Activated CD4-positive, alpha-beta memory T cell treated with anti-CD3 and anti-CD28 coated beads, Interleukin-2, amount 10 ng/mL, durations not matched to agents 7 days and 5 days (primary cell): ENCODE data around the gene CWF19L2. TPM values are rescaled to one million over a fixed set of nuclear protein-coding genes. Genes with fewer than 3 reads are reported as not detected.
"Not testable (repeated sequence)": the region's sequence is repeated elsewhere in the genome, so short reads cannot be mapped to it uniquely, and the experiment has no call there.

ENCODE experiments used
- CTCF ChIA-PET: fragments of 350-600 bp; sonication (Branson Sonifier 250); formaldehyde crosslinking; loops from one replicate; lab custom pipeline; 2021; ENCODE audit warnings: antibody characterized with exemption, inconsistent platforms; lab: Charles Lee
- POLR2A ChIA-PET: fragments of 350-600 bp; sonication (Branson Sonifier 250); formaldehyde crosslinking; loops from one replicate; lab custom pipeline; 2021; ENCODE audit warnings: antibody characterized with exemption; lab: Charles Lee
- DNase-seq: peaks from one replicate; pipeline ENCODE4 v3.0.0-alpha.2; 2020
- H3K27ac Mint-ChIP-seq: one replicate; pipeline ENCODE4 v1.8.0; 2021; ENCODE audit warnings: mild to moderate bottlenecking, mixed read lengths
- H3K27me3 Mint-ChIP-seq: one replicate; pipeline ENCODE4 v1.8.0; 2021; ENCODE audit warnings: mixed read lengths
- H3K36me3 Mint-ChIP-seq: one replicate; pipeline ENCODE4 v1.8.0; 2021; ENCODE audit warnings: low read depth, mixed read lengths
- H3K4me1 Mint-ChIP-seq: one replicate; pipeline ENCODE4 v1.8.0; 2021; ENCODE audit warnings: mixed read lengths
- H3K4me3 Mint-ChIP-seq: one replicate; pipeline ENCODE4 v1.8.0; 2021; ENCODE audit warnings: mild to moderate bottlenecking, mixed read lengths
- H3K9me3 Mint-ChIP-seq: one replicate; pipeline ENCODE4 v1.8.0; 2021; ENCODE audit warnings: mixed read lengths
- total RNA-seq, 2 experiments: library from RNA; stranded (reverse); gene quantifications; one replicate each; pipeline ENCODE4 v1.2.3, GENCODE V29; 2021

Gene CWF19L2
- 10 to 100 TPM; 12.3 to 14.2 TPM for total RNA-seq

DNA sequence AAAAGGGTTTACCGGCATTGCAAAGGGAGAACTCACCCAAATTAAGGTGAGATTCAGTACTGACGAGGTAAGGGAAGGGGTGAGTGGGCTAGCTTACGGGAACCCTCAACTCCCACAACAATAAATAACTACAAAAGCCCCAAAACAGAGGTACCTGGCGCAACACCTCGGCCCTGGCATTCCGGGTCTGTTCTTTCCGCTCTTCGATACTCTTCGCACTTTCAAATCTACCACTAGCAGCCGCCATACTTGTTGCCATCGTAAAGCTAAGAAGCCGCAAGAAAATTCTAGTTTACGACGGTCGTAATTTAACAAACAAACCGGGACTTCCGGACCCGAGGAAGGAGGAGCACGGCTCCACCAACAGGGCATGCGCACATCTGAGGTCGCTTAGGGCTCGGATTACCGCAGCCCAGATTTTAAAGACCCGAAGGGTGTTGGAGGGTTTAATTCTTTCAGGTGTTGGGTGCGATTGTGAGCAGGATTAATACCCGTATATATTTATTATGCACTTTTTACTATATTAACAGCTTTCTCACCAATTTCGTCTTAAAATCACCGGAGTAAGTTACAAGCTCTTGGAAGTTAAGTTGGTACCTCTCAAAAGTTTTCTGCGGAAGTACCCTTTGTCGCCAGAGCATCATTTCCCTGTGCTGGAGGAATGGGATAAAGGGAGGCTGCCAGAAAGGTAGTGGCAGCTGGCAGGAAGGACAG is at the start of gene CWF19L2:
Gene CWF19L2 (minus strand): TSS at position 268 of the 714 bp plus-strand sequence. CDS start 9 bp downstream, at position 259.
- H3K27ac Mint-ChIP-seq, result peak within 1 kb of the TSS; percentile 73
- H3K4me3 Mint-ChIP-seq, result peak within 1 kb of the TSS; percentile 82
- peaks cover 1% of the 10 kb centered on the region for H3K27me3 Mint-ChIP-seq
- ChIA-PET POLR2A (interaction anchor here (0.7 to 1.6 kb wide), 10 partner anchors 10 to 1207 kb away, joined by 3 to 8 read pairs (median 3); partner anchors contain the start of genes ALKBH8, CUL5 and DDX10), CTCF (interaction anchor here (0.5 to 1.4 kb wide), 5 partner anchors 10 to 1399 kb away, joined by 3 to 8 read pairs (median 3); partner anchors contain the start of gene ALKBH8)
- peaks cover 2% of the 10 kb centered on the region for H3K9me3 Mint-ChIP-seq
- H3K36me3 Mint-ChIP-seq, result peaks cover 18% of the 10 kb centered on the region
- peak; percentile 92 for DNase-seq
- H3K4me1 Mint-ChIP-seq, result peaks cover 28% of the 10 kb centered on the region

DNA sequence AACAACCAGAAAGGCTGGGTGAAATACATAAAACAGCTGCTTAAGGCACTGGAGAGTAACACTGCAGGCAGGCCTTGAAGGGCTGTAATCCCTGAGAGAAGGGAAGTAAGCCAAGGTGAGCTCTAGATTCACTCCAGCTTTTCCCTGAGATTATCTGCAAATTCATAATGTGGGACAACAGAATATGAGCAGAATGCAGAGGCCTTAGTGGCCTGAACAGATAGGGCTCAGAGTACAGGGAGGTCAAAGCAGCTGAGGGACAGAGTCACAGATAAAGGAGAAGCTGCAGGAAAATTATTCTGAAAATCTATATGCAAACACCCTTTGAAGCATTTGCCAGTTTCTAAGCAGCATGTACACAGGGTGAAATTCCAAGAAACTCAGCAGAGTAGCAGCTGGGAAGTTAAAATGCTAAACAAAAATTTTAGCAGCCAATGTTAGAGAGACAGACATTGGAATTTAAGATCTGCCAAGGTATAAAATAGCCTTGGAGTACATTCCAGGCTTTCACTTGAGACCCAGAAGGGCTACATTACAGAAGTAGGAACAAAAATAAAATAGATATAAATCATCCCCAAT is 48.1 kb upstream of the CWF19L2 start:
- Mint-ChIP-seq H3K4me1 (no peaks in the 10 kb centered on the region), H3K27ac (no peak overlapping the region), H3K9me3 (peaks cover 4% of the 10 kb centered on the region), H3K27me3 (no peaks in the 10 kb centered on the region), H3K4me3 (no peak overlapping the region), H3K36me3 (peaks cover 37% of the 10 kb centered on the region)
- POLR2A ChIA-PET, result no interaction called here
- DNase-seq, result no peak
- CTCF ChIA-PET, result no interaction called here

DNA sequence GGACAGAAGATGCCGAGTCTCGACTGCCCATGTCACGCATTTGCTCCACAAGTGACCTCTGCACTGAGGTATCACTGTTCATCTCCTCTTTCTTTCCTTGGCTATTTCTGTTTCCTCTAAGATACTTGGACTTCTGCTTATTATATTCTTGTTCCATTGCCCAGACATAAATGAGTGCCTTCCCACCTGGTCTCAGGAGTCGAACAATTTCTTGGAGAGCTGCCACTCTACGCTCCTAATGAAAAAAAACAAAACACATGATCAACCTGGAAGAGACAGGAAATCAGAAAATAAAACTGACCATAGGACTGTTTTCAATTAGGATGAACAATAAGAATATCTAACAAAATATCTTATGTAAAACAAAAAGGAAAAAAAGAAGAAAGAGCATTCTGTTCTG is 47.4 kb upstream of the CWF19L2 start:
- ChIA-PET POLR2A (no interaction called here), CTCF (no interaction called here)
- Mint-ChIP-seq H3K27ac (no peak overlapping the region), H3K4me3 (no peak overlapping the region), H3K27me3 (no peaks in the 10 kb centered on the region), H3K9me3 (peaks cover 4% of the 10 kb centered on the region), H3K4me1 (no peaks in the 10 kb centered on the region), H3K36me3 (peaks cover 37% of the 10 kb centered on the region)
- DNase-seq, result no peak

- CTCF ChIA-PET, result no interaction called here
These were observed 44.1 kb upstream of the CWF19L2 start for GRCh38 chr11:107501713-107502112.

DNA sequence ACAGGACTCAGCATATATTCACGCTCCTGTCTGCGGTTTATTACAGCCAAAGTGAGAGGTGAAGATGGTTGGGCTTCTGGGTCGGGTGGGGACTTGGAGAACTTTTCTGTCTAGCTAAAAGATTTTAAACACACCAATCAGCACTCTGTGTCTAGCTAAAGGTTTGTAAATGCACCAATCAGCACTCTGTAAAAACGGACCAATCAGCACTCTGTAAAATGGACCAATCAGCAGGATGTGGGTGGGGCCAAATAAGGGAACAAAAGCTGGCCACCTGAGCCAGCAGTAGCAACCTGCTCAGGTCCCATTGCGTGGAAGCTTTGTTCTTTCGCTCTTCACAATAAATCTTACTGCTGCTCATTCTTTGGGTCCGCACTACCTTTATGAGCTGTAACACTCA is 39.7 kb upstream of the CWF19L2 start:
- DNase-seq, H3K9me3 Mint-ChIP-seq, H3K4me3 Mint-ChIP-seq, H3K36me3 Mint-ChIP-seq, H3K27me3 Mint-ChIP-seq, H3K27ac Mint-ChIP-seq, POLR2A ChIA-PET, H3K4me1 Mint-ChIP-seq: not testable (repeated sequence)
- CTCF ChIA-PET, result interaction anchor here (1.4 kb wide), 1 partner anchor 10 kb away, joined by 3 read pairs; no protein-coding TSS in a partner anchor

More at GRCh38 chr11:107501713-107502112, 44.1 kb upstream of the CWF19L2 start:
- H3K36me3 Mint-ChIP-seq, result peaks cover 37% of the 10 kb centered on the region
- no peaks in the 10 kb centered on the region for H3K4me1 Mint-ChIP-seq
- no peaks in the 10 kb centered on the region for H3K27me3 Mint-ChIP-seq
- H3K4me3 Mint-ChIP-seq, result no peak overlapping the region
- DNase-seq, result no peak
- peaks cover 4% of the 10 kb centered on the region for H3K9me3 Mint-ChIP-seq
- POLR2A ChIA-PET, result no interaction called here
- H3K27ac Mint-ChIP-seq, result no peak overlapping the region

DNA sequence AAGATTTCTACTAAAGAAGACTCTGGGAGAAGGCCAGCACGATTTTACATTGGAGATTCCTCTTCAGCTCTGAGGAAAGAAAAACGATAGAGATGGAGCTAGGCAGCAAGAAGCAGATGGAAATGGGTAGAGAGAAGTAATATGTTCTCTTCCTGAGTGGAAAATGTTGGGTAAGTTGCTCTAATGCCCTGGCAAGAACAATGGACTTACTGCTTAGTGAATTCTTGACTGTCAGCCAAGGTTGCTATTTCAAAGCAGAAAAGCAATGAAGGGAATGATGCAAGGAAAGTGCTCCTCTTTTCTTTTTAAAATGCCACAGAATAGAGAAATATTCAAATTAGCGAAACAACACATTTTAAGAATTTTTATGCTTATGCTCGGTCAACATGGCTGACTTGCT is 38.4 kb upstream of the CWF19L2 start:
- ChIA-PET POLR2A (no interaction called here), CTCF (no interaction called here)
- Mint-ChIP-seq H3K9me3 (no peaks in the 10 kb centered on the region), H3K36me3 (peaks cover under 1% of the 10 kb centered on the region), H3K4me3 (no peak overlapping the region), H3K27me3 (peaks cover 1% of the 10 kb centered on the region), H3K4me1 (no peaks in the 10 kb centered on the region), H3K27ac (no peak overlapping the region)
- DNase-seq, result no peak

DNA sequence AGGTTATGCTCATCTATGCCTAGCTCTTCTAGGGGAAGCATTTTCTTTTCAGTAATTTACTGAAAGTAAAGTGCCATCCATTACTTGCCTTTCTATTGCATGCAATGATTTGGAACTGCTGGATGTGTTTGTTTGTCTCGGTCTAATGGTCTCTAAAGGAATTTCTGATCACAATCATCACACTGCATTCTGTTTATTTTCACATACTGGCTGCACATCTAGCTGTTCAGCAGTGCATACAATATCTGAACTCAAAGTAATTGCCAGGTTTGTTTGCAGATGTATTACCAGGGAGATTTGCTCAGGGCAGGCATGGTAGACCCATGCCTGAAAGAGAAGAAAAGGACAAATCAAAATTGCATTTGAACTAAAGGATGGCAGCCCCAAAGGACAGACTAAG is 36.4 kb upstream of the CWF19L2 start:
- Mint-ChIP-seq H3K9me3 (no peaks in the 10 kb centered on the region), H3K36me3 (no peaks in the 10 kb centered on the region), H3K4me3 (no peak overlapping the region), H3K27ac (no peak overlapping the region), H3K4me1 (no peaks in the 10 kb centered on the region), H3K27me3 (peaks cover 6% of the 10 kb centered on the region)
- CTCF ChIA-PET, result no interaction called here
- no peak for DNase-seq
- POLR2A ChIA-PET, result no interaction called here

GRCh38 chr11:107493117-107493516 is 35.5 kb upstream of the CWF19L2 start:
- Mint-ChIP-seq H3K9me3 (no peaks in the 10 kb centered on the region), H3K27ac (no peak overlapping the region), H3K36me3 (no peaks in the 10 kb centered on the region), H3K4me1 (no peaks in the 10 kb centered on the region), H3K4me3 (no peak overlapping the region), H3K27me3 (peaks cover 10% of the 10 kb centered on the region)
- ChIA-PET POLR2A (no interaction called here), CTCF (no interaction called here)
- DNase-seq, result no peak

DNA sequence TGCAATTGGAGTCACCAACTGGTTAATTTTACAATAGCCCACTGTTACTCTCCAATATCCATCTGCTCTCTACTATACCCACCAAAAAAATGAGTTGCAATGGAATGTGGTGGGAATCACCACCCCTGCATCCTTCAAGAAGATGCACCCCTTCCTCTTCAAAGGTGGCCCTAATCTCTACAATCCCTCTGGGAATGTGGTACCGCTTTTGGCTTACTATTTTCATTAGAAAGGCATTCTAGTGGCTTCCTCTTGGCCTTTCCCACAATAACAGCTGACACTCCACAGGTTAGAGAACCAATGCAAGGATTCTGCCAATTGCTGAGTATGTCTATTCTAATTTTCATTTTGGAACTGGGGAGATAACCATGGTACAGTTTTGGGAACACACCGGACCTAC is 33.2 kb upstream of the CWF19L2 start:
- Mint-ChIP-seq H3K9me3 (no peaks in the 10 kb centered on the region), H3K36me3 (no peaks in the 10 kb centered on the region), H3K4me1 (no peaks in the 10 kb centered on the region), H3K27me3 (peaks cover 10% of the 10 kb centered on the region), H3K4me3 (no peak overlapping the region), H3K27ac (no peak overlapping the region)
- CTCF ChIA-PET, result no interaction called here
- DNase-seq, result no peak
- POLR2A ChIA-PET, result interaction anchor here (0.6 kb wide), 1 partner anchor 293 kb away, joined by 3 read pairs; no protein-coding TSS in a partner anchor

DNA sequence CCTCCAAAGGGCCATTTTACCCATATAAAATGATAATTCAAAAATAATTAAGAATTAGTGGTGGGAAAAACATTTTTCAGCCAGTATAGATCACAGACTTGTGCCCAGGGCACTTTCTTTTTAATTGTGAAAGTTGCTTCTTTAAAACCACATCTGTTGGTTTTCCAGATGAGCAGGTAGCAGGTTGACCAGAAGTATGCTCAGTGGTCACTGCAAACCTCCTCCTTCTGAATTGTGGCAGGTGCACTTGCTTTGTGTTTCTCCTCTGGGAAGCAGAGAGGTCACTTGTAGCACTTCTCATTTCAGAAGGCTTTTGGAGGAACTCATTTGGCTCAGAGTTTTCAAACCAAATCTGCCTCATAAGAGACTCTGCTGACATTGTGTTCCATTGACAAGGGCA is 24.6 kb upstream of the CWF19L2 start:
- ChIA-PET POLR2A (no interaction called here), CTCF (no interaction called here)
- Mint-ChIP-seq H3K36me3 (no peaks in the 10 kb centered on the region), H3K27ac (no peak overlapping the region), H3K4me1 (no peaks in the 10 kb centered on the region), H3K27me3 (peaks cover 15% of the 10 kb centered on the region), H3K4me3 (no peak overlapping the region), H3K9me3 (no peaks in the 10 kb centered on the region)
- DNase-seq, result no peak

DNA sequence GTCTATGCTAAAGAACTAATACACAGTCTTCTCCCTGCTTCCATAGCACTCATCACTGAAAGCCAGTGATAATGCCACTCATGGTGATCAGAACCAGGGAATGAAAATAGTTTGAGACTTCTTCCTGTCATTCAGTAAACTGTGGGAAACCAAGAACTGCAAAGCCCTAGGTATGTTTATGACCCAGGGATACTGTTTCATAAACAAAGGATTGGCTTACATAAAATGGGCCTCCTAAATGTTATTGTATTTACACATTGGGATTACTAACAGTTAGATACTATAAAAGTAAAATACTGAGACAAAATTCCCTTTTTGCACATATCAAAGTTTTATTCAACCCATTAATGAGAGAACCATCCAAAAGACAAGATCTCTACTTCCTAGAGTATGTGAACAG is 21.3 kb upstream of the CWF19L2 start:
- ChIA-PET POLR2A (no interaction called here), CTCF (no interaction called here)
- Mint-ChIP-seq H3K9me3 (no peaks in the 10 kb centered on the region), H3K27ac (no peak overlapping the region), H3K4me1 (no peaks in the 10 kb centered on the region), H3K27me3 (peaks cover 24% of the 10 kb centered on the region), H3K4me3 (no peak overlapping the region), H3K36me3 (no peaks in the 10 kb centered on the region)
- no peak for DNase-seq

- Mint-ChIP-seq H3K4me1 (no peaks in the 10 kb centered on the region), H3K27me3 (peaks cover 23% of the 10 kb centered on the region), H3K36me3 (no peaks in the 10 kb centered on the region), H3K9me3 (no peaks in the 10 kb centered on the region), H3K27ac (no peak overlapping the region), H3K4me3 (no peak overlapping the region)
- CTCF ChIA-PET, result no interaction called here
- DNase-seq, result no peak
- POLR2A ChIA-PET, result no interaction called here
These were observed 20.2 kb upstream of the CWF19L2 start for GRCh38 chr11:107477820-107478219.

DNA sequence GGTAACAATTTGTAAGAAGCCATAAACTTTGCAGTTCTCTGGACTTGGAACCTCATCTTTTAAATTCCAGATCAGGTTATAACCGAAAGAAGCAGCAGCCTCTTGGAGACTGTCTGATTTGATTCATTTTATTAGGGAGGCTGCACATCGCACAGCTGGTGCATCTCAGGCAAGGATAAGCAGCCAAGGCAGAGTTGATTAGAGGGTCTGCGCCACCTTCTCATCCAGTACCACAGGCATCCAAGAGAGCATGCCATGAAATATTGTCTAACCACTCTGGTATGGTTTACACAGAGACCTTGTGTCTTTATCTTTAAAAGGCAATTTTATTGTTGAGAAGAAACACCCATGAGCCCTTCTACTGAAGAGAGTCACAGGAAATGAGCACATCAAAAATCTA is 16.2 kb upstream of the CWF19L2 start:
- DNase-seq, result no peak
- CTCF ChIA-PET, result no interaction called here

More for the DNA sequence above, 16.2 kb upstream of the CWF19L2 start:
- Mint-ChIP-seq H3K27ac (no peak overlapping the region), H3K4me3 (no peak overlapping the region), H3K36me3 (no peaks in the 10 kb centered on the region), H3K4me1 (no peaks in the 10 kb centered on the region), H3K9me3 (no peaks in the 10 kb centered on the region), H3K27me3 (peaks cover 28% of the 10 kb centered on the region)
- POLR2A ChIA-PET, result no interaction called here
